ENCODE measurements around the gene SNRNP48.
A peak's percentile ranks its signal among the peaks of the same experiment; 100 is the strongest.

Gene SNRNP48

DNA sequence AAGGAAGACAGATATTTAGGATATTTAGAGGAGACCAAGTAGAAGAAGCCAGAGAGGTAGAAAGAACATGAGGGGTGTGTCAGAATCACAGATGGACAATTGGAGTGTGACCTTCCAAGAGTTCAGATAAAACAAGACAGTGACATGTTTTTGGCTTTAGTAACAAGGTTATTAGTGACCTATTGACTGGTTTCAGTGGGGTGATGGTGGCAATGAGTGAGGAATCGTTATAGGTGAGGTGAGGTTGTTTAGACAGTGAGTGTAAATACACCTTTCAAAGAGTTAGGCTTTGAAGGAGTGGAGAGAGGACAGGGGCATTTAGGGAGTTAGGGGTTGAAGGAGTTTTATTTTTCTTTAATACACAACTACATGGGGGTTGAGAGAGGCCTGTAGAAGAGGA lies 3.2 kb downstream of the SNRNP48 start:
- no peak for DNase-seq (ENCODE audit: low spot score)

DNA sequence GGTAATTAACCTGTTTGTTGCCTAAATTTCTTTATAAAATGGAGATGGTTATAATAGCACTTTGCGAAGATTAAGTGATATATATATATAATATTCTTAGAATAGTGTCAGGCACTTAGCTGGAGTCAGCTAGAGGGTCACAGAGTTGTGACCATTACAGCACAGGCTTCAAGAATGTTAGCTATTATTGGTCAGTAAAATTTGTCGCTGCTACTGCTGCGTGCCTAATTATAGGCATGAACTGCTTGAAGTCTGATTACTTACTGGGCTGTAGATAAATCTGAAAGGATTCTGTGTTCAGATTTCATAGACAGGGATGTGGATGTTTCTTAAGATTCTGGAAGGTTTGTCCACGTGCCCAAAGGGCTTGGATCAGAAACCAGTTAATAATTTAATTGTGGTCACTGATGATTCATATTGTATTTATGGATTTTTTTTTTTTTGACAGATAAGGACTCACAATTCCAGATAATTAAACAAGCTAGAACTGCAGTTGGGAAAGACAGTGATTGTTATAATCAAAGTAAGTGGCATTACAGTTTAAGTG lies 4.7 kb downstream of the SNRNP48 start:
- no peak for DNase-seq (ENCODE audit: low spot score)

DNA sequence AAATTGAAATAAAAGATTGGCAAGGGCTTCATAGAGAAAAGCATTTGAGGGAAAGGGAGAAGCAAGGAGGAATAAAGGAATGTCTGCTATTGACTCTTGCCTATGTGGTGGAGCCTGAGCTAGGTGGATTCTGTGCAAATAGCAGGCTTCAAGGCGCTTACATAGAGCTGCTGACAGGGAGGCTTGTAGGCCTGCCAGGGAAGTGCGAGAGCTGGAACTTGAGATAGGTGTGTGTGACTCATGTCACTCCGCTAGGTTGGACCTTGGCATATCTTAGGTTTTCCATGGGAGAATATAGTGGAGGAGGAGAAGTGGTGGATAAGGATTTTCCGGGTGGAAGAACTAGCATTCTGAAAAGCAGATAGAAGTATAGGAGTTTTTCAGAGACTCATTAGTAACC lies 14.0 kb downstream of the SNRNP48 start:
- no peak for DNase-seq (ENCODE audit: low spot score)

DNA sequence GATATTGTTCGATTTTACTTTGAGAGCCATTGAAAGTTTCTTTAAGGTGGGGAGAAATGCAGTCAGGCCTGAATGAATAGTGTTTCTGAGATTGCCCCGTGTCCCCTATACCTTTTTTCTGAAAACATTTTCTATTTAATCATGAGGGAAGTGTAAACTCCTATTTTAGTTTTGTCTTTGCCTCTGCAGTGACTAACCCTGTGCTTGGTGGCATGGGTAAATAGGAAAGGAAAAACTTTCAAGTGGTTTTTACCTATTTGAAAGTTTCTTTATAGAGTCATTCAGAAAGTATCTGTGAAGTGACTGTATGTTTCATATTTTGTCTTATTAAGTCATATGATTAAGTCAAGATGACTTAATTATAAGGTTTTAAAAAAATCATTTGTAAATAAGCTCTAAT lies 14.5 kb downstream of the SNRNP48 start:
- DNase-seq (ENCODE audit: low spot score) = no peak

DNA sequence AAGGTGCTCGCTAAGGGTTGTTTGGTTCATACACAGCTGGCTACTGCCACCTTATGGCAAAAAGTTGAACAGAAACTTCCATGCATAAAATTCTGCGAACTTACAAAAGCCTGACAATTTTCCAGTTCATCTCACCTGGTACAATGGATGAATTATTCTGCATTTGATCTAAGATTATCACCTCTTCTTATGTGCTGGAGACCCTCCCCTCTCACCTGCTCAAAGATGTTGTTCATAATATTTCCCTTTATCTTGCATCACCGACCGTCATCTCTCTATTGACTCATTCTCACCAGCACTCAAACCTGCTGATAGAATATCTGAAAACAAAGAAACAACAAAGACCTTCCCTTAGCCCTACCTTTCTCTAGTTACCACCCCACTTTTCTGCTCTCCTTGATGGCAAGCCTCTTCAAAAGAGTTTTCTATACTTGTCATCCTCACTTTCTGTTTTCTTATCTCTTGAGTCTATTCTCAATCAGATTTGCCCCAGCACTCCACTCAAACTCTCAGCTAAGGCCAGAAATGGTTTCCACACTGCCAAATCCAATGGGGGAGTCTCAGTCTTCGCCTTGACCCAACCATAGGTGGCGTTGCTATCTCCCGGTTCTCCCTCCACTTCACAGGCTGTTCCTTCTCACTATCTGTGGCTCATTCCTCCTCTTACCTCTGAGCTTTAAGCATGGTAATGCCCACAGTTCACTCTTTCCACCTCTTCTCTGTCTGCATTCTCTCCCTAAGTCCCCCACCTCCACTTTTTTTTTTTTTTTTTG lies 25.8 kb downstream of the SNRNP48 start:
- DNase-seq (ENCODE audit: low spot score) = peak; percentile 46

DNA sequence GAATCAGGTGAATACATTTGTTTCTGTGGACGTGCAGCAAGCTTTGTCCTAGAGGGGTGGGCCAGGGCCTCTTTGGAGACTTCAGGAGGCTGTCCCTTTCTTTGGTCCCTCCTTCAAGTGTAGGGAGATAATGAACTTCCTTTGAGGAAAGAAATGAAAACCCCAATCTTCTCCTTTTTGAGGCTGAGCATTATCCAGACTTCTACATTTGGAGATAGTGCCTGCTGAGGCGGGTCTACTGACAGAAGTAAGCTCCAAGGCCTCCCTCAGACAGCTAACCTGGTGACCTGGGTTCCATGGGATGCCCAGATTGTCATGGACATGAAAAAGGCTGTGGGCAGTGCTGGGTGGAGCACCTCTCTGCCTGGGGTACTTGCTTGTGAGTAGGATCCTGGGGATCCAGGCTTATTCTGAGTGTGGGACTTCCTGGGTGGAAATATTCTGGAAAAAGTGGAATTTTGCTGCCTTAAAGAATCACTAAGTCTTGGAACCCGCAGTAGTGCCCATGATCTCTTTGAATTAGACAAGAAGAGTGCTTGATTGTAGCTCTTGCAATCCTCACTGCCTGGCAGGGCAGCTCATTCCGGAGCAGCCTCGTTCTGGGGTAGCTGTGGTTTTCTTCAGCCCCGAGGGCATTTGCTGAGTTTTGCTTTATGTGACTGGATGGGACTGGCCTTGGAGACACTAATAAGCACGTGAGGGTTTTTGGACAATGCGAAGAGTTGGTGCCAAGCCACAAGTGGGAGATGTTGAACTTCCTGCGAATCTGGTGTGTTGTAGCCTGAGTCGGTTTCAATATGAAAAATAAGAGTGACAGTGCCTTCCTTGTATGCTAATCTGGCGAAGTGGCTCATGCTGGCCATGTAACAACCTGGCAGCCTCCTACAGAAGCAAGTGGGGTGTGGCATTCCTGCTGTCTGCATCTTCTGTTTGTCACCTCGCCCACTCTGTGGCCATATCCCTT lies 28.1 kb downstream of the SNRNP48 start:
- no peak for DNase-seq (ENCODE audit: low spot score)

DNA sequence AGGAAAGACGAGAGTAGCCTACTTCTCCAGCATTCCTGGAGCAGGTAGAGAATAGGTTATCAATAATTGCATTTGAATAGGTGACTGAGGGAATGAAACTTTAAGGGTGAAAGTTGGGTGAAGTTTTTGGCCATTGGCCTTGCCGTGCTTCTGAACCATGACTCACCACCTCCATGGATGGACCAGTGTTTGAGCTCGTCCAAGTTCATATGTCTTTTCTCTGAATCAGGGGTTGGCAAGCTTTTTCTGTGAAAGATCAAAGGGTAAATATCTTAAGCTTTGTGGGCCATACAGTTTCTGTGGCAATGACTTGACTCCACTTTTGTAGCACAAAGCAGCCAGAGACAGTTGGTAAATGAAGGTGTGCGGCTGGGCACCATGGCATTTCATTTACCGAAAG lies 31.8 kb downstream of the SNRNP48 start:
- no peak for DNase-seq (ENCODE audit: low spot score)

DNA sequence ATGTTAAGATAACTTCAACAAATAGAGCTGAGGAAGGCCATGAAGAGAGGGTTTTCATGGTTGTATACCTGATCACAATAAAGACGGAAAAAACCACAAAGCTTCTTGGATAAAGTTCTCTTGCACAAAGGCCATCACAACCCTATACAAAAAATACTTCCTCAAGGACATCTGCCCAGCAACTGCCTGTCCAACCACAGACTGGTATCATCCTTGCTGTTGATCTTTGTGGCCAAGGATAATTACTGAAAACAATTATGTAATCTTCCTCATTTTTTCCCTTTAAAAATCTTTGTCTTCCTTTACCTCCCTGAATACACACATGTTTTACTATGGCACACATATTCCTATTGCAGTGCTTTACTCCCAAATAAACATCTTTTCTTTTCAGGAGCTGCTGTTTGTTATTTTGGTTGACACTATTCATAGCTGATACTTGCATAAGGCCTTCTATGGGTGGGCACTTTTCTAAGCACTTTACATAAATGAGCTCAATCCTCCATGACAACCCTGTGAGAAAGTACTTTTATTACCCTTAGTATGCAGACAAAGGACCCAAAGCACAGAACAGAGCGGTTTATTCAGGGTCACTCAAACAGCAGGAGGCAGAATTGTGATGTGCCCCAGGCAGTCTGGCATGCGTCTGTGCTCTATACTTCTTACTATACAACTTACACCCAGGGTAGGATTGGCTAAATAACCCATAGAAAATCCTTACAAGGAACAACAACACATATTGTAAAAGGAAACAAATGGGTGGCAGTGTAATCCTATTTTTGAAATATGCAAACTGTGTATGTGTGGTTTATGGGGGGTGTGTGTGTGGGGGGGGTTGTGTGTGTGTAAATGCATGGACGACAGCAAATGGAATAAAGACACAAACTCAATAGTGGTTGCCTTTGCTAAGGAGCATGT lies 35.1 kb downstream of the SNRNP48 start:
- DNase-seq (ENCODE audit: low spot score) = no peak

DNA sequence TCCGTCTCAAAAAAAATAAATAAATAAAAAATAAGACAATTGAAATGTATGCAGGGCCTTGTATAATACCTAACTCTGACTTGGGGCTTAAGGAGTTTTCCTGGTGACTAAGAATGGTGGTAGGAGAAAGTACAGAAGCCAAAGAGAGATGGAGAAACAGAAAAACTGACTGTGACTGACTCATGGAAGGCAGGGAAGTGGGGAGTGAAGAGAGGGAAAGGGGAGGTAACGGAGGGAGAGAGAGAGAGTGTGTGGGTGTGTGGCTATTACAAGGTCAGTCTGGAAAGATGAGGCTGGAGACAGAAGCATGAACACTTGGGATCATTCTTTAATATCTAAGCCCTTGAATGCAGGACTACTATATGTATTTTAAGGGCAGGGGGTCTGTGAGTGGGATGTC lies 38.5 kb downstream of the SNRNP48 start:
- DNase-seq (ENCODE audit: low spot score) = no peak

DNA sequence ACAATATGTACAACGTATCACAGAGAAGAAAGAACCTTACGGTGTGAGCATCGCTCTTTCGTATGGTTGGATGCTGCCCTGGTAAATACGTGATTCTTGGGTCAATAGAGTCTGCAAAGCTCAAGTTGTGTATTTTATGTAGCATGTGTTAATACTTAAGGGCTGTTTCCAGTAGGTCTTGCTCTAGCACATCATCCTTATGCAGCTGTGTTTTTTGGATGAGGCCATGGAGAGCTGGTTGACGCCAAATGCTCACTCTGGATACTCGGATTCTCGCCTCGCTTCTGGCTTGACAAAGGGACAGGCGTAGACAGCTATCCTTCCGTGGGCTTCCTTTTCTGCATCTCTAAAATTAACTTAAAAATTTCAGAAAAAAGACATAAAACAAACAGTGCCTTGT lies 38.9 kb downstream of the SNRNP48 start:
- no peak for DNase-seq (ENCODE audit: low spot score)

DNA sequence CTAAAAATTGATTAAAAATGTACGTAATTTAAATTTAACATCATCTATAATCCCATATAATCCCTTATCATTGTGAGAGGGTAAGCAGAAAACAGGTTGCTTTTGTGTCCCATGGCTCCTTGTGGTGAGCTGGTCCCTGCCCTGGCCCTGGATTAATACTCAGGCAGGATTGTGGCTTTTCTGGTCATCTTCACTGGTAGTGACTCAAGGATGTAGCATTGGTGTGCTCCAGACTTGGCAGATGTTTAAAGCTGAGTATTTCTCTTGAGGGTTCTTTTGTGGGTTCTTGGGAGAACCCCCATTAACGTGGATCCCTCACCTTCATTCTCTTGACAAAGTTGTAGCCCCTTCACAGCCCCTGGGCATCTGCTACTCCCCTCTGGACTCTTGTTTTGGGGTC lies 39.3 kb downstream of the SNRNP48 start:
- DNase-seq (ENCODE audit: low spot score) = no peak

DNA sequence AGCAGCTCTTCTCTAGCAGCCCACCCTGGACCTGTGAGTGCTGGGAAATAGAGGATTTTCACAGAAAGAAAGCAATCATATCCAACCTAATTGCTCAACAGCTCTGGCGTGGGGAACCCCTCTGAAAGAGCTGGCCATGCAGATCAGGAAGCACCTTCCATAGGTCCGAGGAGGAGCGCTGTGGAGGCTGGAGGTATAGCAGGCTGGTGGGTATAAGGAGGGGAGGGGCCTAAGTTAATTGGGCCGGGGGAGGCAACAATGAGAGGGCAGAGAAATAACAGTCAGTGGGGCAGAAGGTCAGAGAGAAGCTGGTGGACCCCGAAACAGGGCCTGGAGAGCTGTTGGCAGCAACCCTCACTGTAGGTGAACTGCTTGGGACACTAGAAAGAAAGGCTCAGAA lies 40.8 kb downstream of the SNRNP48 start:
- DNase-seq (ENCODE audit: low spot score) = no peak

DNA sequence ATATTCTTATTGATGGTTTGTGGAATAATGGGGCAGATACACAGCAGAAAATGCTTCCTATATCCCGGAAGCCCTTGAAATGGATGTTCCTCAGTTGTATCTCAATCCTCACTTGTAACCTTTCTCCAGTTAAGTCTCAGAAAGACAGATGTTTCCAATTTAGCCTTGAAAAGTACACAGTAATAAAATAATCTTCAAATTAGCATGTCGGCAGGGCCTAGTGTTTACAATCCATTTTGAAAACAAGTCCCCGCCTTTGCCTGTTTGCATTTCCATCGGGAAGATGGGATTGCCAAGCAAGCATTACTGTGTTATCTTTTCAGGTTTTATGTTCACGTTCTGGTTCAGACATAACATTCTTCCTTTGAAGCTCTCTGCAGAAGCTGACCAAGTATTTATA lies 41.5 kb downstream of the SNRNP48 start:
- DNase-seq (ENCODE audit: low spot score) = no peak

DNA sequence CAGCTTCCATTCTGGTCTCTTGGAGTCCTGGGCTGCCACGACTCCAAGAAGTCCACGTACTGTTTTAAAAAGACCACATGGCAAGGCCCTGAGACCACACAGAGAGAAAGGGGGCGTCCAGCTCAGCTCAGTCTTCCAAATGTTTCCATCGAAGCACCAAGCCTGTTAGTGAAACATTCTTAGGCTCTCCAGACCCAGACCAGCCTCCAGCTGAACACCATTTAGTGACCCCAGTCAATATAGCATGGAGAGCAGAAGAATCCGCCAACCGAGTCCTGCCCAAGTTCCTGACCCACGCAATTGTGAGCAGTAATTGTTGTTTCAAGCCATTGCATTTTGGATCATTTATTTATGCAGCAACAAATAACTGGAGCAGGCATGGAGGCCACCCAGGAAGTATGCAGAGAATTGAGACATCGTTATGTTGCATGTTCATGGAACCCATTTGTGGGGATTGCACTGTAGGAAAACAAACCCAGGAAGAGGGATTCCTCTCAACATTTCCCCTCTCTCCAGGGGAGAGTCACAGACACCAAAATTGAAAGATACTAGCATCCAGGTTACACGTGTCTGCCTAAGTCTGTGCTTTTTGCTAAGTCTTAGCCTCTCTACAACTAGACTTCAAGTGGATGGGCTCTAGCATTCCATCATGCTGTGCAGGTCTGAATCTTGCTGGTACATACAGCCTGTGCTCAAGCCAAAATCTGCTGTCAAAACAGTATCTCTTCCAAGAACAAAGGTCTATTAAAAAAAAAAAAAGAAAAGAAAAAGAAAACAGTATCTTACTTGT lies 42.7 kb downstream of the SNRNP48 start:
- no peak for DNase-seq (ENCODE audit: low spot score)

DNA sequence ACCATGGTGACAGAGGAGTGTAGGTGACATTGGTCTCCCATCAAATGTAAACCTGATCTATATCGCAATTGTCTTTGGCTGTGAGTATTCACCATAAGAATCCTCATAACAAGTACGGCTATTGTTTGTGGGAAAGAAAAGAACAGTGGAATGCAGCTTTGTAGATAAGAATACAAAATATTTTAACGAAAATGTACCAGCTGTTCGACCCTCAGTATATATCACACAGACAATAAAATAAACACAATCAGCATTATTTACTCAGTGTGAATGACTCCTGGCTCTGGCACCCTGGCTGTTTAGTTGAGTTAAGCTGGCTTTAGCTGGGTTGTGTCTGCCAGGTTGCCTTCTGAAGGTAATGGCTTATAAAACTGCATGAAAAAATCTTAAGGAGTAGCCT lies 43.4 kb downstream of the SNRNP48 start:
- DNase-seq (ENCODE audit: low spot score) = no peak

DNA sequence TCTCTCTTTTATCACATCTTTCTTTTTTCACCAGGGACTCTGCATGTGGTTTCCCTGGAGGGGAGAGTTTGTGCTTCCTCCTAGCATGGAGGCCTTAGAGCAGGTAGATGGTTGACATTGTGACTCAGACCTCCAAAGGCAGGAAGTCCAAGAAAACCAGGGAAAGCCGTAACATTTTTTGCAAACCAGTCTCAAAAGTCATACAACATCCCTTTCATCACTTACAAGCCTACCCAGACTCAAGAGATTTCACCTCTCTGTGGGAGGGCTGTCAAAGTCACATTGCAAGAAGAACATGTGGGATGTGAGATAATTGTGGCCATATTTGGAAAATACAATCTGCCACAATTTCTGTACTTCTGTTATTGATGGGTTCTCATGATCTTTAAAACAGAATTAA lies 46.2 kb downstream of the SNRNP48 start:
- DNase-seq (ENCODE audit: low spot score) = no peak

DNA sequence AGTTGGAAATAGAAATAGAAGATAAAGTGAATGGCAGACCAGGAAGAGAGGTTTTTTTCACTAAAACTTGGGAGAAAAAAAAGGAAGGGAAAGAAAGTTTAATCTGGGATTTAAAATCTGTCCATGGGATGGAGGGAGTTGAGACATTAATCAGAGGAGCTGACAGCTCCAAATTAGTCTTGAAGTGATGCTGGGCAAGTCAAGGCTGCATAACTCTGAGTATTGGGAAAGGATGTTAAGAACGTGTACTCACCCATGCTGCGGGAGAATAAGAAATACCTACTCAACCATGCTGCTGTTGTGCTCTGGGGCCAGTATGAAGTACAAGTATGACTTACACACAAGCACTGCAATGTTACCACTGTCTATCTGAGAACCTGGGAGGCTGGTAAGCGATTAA lies 47.5 kb downstream of the SNRNP48 start:
- no peak for DNase-seq (ENCODE audit: low spot score)

DNA sequence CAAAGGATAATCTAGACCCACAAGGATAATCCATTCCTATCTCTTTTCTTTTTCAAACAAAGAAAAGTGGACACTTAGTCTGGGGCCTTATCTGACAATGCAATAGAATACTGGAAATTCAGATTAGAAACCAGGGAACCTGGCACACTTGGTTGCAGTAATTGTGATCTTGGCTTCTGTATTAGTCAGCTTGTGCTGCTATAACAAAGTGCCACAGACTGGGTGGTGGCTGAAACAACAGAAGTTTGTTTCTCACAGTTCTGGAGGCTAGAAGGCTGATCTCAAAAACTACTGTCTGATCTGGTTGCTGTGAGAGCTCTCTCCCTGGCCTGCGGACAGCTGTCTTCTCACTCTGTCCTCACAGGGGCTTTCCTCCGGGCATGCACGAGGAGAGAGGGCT lies 49.4 kb downstream of the SNRNP48 start:
- no peak for DNase-seq (ENCODE audit: low spot score)

DNA sequence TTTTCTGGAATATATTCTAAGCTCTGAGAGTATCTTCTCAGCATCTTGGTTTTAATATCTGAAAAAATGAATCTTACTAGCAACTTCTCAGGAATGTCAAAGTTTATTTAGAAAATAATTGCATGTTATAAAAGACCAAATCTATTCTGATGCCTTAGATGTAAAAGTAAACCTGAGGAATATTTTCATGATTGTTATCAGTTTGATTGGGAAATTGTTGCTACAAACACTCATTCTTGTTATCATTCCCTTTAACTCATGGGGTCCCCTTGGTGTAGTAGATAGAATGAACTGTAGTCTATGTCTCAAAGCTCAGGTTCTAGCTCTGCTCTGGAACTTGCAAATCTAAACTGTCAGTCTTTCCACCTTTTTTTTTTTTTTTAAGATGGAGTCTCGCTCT lies 50.0 kb downstream of the SNRNP48 start:
- DNase-seq (ENCODE audit: low spot score) = no peak

DNA sequence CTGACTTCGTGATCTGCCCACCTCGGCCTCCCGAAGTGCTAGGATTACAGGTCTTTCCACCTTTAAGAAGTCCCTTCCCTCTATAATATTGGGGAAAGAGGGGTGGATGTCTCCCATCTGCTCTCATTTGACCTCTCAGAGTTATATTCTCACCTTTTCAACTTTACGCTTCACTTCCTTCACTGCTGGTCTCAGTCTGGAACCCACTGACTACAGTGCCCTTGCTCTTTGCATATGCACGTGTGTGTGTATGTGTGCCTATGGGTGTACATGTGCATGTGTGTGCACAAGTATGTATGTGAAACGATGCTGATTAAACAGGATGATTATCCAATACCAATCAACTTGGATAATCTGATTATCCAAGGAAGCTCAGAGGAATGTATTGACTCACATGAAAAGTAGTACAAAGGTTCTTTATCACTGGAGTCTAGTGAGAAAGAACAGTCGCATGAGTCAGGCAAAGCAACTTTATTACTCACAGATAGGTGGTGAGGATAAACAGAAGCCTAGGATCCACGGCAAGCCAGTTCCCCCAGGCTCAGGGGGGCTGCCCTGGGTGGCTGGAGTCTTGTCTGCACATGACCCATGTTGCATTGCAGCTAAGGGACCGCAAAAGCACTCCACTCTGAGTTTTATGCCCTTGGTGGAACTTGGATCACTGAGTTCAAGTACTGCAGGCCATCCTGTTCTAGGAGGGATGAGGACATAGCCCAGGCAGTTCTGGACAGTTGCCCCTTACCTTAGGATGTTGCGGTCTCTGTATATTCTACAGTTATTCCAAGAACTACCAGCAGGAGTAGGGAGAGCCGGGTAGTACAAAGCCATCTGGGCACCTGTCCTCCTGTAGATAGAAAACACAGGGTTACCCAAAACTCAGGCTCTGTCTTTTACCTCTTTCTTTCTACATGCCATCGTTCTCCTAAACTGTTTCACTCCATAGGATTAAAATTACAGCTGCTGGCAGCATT lies 50.9 kb downstream of the SNRNP48 start:
- no peak for DNase-seq (ENCODE audit: low spot score)
